HEK293 (cell line): ENCODE measurements around the gene SMCHD1.
"Not testable (repeated sequence)": the region's sequence is repeated elsewhere in the genome, so short reads cannot be mapped to it uniquely, and the experiment has no call there.

ENCODE experiments used
- CTCF ChIA-PET: fragments of 350-600 bp; formaldehyde crosslinking; extraction: SDS; loops from one replicate; lab custom pipeline; 2021; ENCODE audit warnings: antibody characterized with exemption; lab: Yijun Ruan, JAX
- POLR2A ChIA-PET: fragments of 300-600 bp; formaldehyde crosslinking; extraction: SDS; loops from one replicate; lab custom pipeline; 2020; ENCODE audit warnings: antibody characterized with exemption, inconsistent platforms; lab: Yijun Ruan, JAX
- H3K27ac ChIP-seq: fragments of 200-500 bp; sonication (Bioruptor generic); 2 replicates; pipeline ENCODE4 v1.5.1; 2014; ENCODE audit warnings: low read depth, low read length, control low read depth, inconsistent platforms; ENCODE audit errors: extremely low read depth
- H3K36me3 ChIP-seq, 2 experiments: fragments of 200-500 bp in 1 of 2; sonication (Bioruptor generic) in 1 of 2; 1 replicate in 1 of 2; 2 replicates in 1 of 2; pipeline ENCODE4 v1.5.1; 2014 to 2017; ENCODE audit warnings: inconsistent platforms in 2 of 2, low read length in 2 of 2; ENCODE audit not compliant: control insufficient read depth in 2 of 2, insufficient read depth in 1 of 2
- H3K4me1 ChIP-seq: fragments of 200-500 bp; sonication (Bioruptor generic); 2 replicates; pipeline ENCODE4 v1.5.1; 2014; ENCODE audit warnings: mild to moderate bottlenecking, low read length, inconsistent platforms; ENCODE audit not compliant: control insufficient read depth, insufficient read depth
- H3K4me3 ChIP-seq: 2 replicates; pipeline ENCODE4 v1.5.1; 2011; ENCODE audit warnings: low read depth, mild to moderate bottlenecking, control low read depth, low read length, moderate library complexity
- H3K9me3 ChIP-seq: fragments of 200-500 bp; sonication (Bioruptor generic); 2 replicates; pipeline ENCODE4 v1.5.1; 2014; ENCODE audit warnings: low read depth, low read length, inconsistent platforms; ENCODE audit not compliant: control insufficient read depth, insufficient read depth
- GFI1B ChIP-seq: fragments of 450-650 bp; formaldehyde crosslinking; IDR thresholded peaks from 2 replicates; pipeline ENCODE4 v1.5.1; 2016; ENCODE audit warnings: missing biosample characterization, missing genetic modification characterization
- IKZF3 ChIP-seq: fragments of 450-650 bp; IDR thresholded peaks from 2 replicates; pipeline ENCODE4 v1.5.0; 2018; ENCODE audit warnings: missing biosample characterization, mild to moderate bottlenecking, missing genetic modification characterization, moderate library complexity
- KLF9 ChIP-seq: fragments of 450-650 bp; formaldehyde crosslinking; IDR thresholded peaks from 2 replicates; pipeline ENCODE4 v1.5.1; 2016; ENCODE audit warnings: missing biosample characterization, missing genetic modification characterization, low read depth
- SCRT2 ChIP-seq: fragments of 450-650 bp; formaldehyde crosslinking; IDR thresholded peaks from 2 replicates; pipeline ENCODE4 v1.5.1; 2016; ENCODE audit warnings: missing biosample characterization, missing genetic modification characterization
- YY2 ChIP-seq: fragments of 450-650 bp; formaldehyde crosslinking; IDR thresholded peaks from 2 replicates; pipeline ENCODE4 v1.5.1; 2016; ENCODE audit warnings: missing biosample characterization, missing genetic modification characterization
- ZEB2 ChIP-seq: fragments of 450-650 bp; formaldehyde crosslinking; IDR thresholded peaks from 2 replicates; pipeline ENCODE4 v1.5.1; 2016; ENCODE audit warnings: missing biosample characterization, missing genetic modification characterization
- ZFHX2 ChIP-seq: fragments of 450-650 bp; formaldehyde crosslinking; conservative IDR thresholded peaks from 2 replicates; pipeline ENCODE4 v1.5.1; 2016; ENCODE audit warnings: missing biosample characterization, missing genetic modification characterization
- ZNF133 ChIP-seq: fragments of 450-650 bp; formaldehyde crosslinking; IDR thresholded peaks from 2 replicates; pipeline ENCODE4 v1.5.1; 2016; ENCODE audit warnings: missing biosample characterization, missing genetic modification characterization
- ZNF157 ChIP-seq: fragments of 450-650 bp; formaldehyde crosslinking; IDR thresholded peaks from 2 replicates; pipeline ENCODE4 v1.5.1; 2016; ENCODE audit warnings: missing biosample characterization, missing genetic modification characterization
- ZNF19 ChIP-seq: fragments of 450-650 bp; formaldehyde crosslinking; IDR thresholded peaks from 2 replicates; pipeline ENCODE4; 2016; ENCODE audit warnings: missing biosample characterization, missing genetic modification characterization, low read depth
- ZNF24 ChIP-seq: fragments of 450-650 bp; formaldehyde crosslinking; IDR thresholded peaks from 2 replicates; pipeline ENCODE4 v1.5.1; 2016; ENCODE audit warnings: missing biosample characterization, missing genetic modification characterization
- ZNF292 ChIP-seq: fragments of 450-650 bp; formaldehyde crosslinking; IDR thresholded peaks from 2 replicates; pipeline ENCODE4 v1.5.1; 2016; ENCODE audit warnings: low read depth, missing biosample characterization, missing genetic modification characterization, borderline replicate concordance
- ZNF324 ChIP-seq: fragments of 450-650 bp; formaldehyde crosslinking; IDR thresholded peaks from 2 replicates; pipeline ENCODE4 v1.5.1; 2016; ENCODE audit warnings: missing biosample characterization, missing genetic modification characterization
- ZNF391 ChIP-seq: fragments of 450-650 bp; formaldehyde crosslinking; IDR thresholded peaks from 2 replicates; pipeline ENCODE4 v1.5.1; 2016; ENCODE audit warnings: low read depth, missing biosample characterization, missing genetic modification characterization, borderline replicate concordance
- ZNF398 ChIP-seq: fragments of 450-650 bp; formaldehyde crosslinking; IDR thresholded peaks from 2 replicates; pipeline ENCODE4 v1.5.1; 2017; ENCODE audit warnings: missing biosample characterization, missing genetic modification characterization
- ZNF521 ChIP-seq: fragments of 450-650 bp; formaldehyde crosslinking; IDR thresholded peaks from 2 replicates; pipeline ENCODE4 v1.5.1; 2017; ENCODE audit warnings: missing biosample characterization, mild to moderate bottlenecking, missing genetic modification characterization
- ZNF558 ChIP-seq: fragments of 450-650 bp; formaldehyde crosslinking; IDR thresholded peaks from 2 replicates; pipeline ENCODE4 v1.5.1; 2016; ENCODE audit warnings: missing biosample characterization, missing genetic modification characterization
- ZNF585B ChIP-seq: fragments of 450-650 bp; formaldehyde crosslinking; IDR thresholded peaks from 2 replicates; pipeline ENCODE4 v1.5.1; 2016; ENCODE audit warnings: missing biosample characterization, missing genetic modification characterization
- ZNF610 ChIP-seq: fragments of 450-650 bp; formaldehyde crosslinking; IDR thresholded peaks from 2 replicates; pipeline ENCODE4 v1.5.1; 2016; ENCODE audit warnings: missing biosample characterization, missing genetic modification characterization, borderline replicate concordance
- ZNF621 ChIP-seq: fragments of 450-650 bp; formaldehyde crosslinking; IDR thresholded peaks from 2 replicates; pipeline ENCODE4 v1.5.1; 2017; ENCODE audit warnings: missing biosample characterization, missing genetic modification characterization
- ZNF843 ChIP-seq: fragments of 450-650 bp; formaldehyde crosslinking; IDR thresholded peaks from 2 replicates; pipeline ENCODE4 v1.5.1; 2016; ENCODE audit warnings: missing biosample characterization, missing genetic modification characterization
- ZSCAN18 ChIP-seq: fragments of 450-650 bp; formaldehyde crosslinking; IDR thresholded peaks from 2 replicates; pipeline ENCODE4 v1.5.1; 2016; ENCODE audit warnings: missing biosample characterization, missing genetic modification characterization

The SMCHD1 gene

GRCh38 chr18:2826581-2826980, 171.1 kb downstream of the SMCHD1 start:
- Histone ChIP-seq H3K36me3 (no peaks in the 10 kb centered on the region), H3K27ac (no peak overlapping the region), H3K9me3 (no peaks in the 10 kb centered on the region)
- no peak for TF ChIP-seq ZNF585B (tag by site-specific recombination)
- TF ChIP-seq ZNF521 (tag by site-specific recombination), result no peak
- TF ChIP-seq ZNF621 (tag by site-specific recombination), result no peak
- TF ChIP-seq ZNF610 (tag by site-specific recombination), result no peak
- no peak for TF ChIP-seq IKZF3 (tag by site-specific recombination)
- TF ChIP-seq ZSCAN18 (tag by site-specific recombination), result no peak
- no peak for TF ChIP-seq ZNF133
- no peak for TF ChIP-seq ZNF19
- no peak for TF ChIP-seq ZNF24 (tag by site-specific recombination)
- TF ChIP-seq ZNF398 (tag by site-specific recombination), result no peak
- TF ChIP-seq YY2, result no peak
- TF ChIP-seq ZNF843, result no peak
- TF ChIP-seq GFI1B (tag by site-specific recombination), result no peak
- TF ChIP-seq, all 188 proteins: peak for 0
- ChIA-PET CTCF (no interaction called here), POLR2A (no interaction called here)
- H3K4me3 ChIP-seq, result no peak overlapping the region
- H3K4me1 ChIP-seq, result no peaks in the 10 kb centered on the region

- Histone ChIP-seq H3K4me3 (no peak overlapping the region), H3K27ac (no peak overlapping the region), H3K4me1 (no peaks in the 10 kb centered on the region), H3K9me3 (no peaks in the 10 kb centered on the region), H3K36me3 (no peaks in the 10 kb centered on the region)
- CTCF ChIA-PET, result interaction anchor here (0.5 kb wide), 1 partner anchor 353 kb away, joined by 4 read pairs; no protein-coding TSS in a partner anchor
- POLR2A ChIA-PET, result no interaction called here
- TF ChIP-seq ZNF292 (tag by site-specific recombination) (no peak), ZNF19 (no peak), ZNF133 (no peak), KLF9 (tag by site-specific recombination) (no peak), ZEB2 (tag by site-specific recombination) (no peak), ZFHX2 (tag by site-specific recombination) (no peak), SCRT2 (tag by site-specific recombination) (no peak), ZNF391 (tag by site-specific recombination) (no peak), ZNF324 (tag by site-specific recombination) (no peak), ZNF558 (tag by site-specific recombination) (no peak)
Measured at GRCh38 chr18:2827061-2827460, 171.5 kb downstream of the SMCHD1 start.

GRCh38 chr18:2836118-2836517, 180.6 kb downstream of the SMCHD1 start:
- H3K36me3 ChIP-seq, POLR2A ChIA-PET, H3K4me1 ChIP-seq, H3K4me3 ChIP-seq, H3K27ac ChIP-seq, H3K9me3 ChIP-seq: not testable (repeated sequence)
- peak; percentile 92 for TF ChIP-seq ZNF157 (tag by site-specific recombination)
- CTCF ChIA-PET, result interaction anchor here (0.6 kb wide), 1 partner anchor 31 kb away, joined by 4 read pairs; no protein-coding TSS in a partner anchor
